ENCODE results near the gene CNIH1. TPM values are rescaled to one million over a fixed set of nuclear protein-coding genes. Genes with fewer than 3 reads are reported as not detected.

CNIH1 gene
- total and polyA plus RNA-seq, 2 experiments from 2014 or later = 87.2 to 87.3 TPM

GRCh38 chr14:54425537-54426274, 15.5 kb downstream of the CNIH1 start:
- DNase-seq (ENCODE audit: low read depth in 1 of 2, low spot score in 1 of 2) = no peak
- Histone ChIP-seq H3K36me3 (peaks cover 19% of the 10 kb centered on the region), H3K9me3 (ENCODE audit: low read depth) (no peaks in the 10 kb centered on the region), H3K4me1 (ENCODE audit: low read depth) (peaks cover 12% of the 10 kb centered on the region), H3K27me3 (no peaks in the 10 kb centered on the region), H3K27ac (no peak overlapping the region), H3K4me3 (no peak overlapping the region)
- no peak for TF ChIP-seq CTCF (IDR thresholded peaks at IDR 0.05; ENCODE audit: low read depth, low read length)

- Histone ChIP-seq H3K36me3 (peaks cover 19% of the 10 kb centered on the region), H3K9me3 (ENCODE audit: low read depth) (no peaks in the 10 kb centered on the region), H3K4me1 (ENCODE audit: low read depth) (peaks cover 12% of the 10 kb centered on the region), H3K4me3 (no peak overlapping the region), H3K27me3 (no peaks in the 10 kb centered on the region), H3K27ac (no peak overlapping the region)
- TF ChIP-seq CTCF (IDR thresholded peaks at IDR 0.05; ENCODE audit: low read depth, low read length) = no peak
- no peak for DNase-seq (ENCODE audit: low read depth in 1 of 2, low spot score in 1 of 2)
These were observed 16.1 kb downstream of the CNIH1 start for GRCh38 chr14:54425068-54425467.

GRCh38 chr14:54424479-54424901, 16.7 kb downstream of the CNIH1 start:
- Histone ChIP-seq H3K27me3 (no peaks in the 10 kb centered on the region), H3K9me3 (ENCODE audit: low read depth) (no peaks in the 10 kb centered on the region), H3K4me1 (ENCODE audit: low read depth) (peaks cover 12% of the 10 kb centered on the region), H3K27ac (no peak overlapping the region), H3K4me3 (no peak overlapping the region), H3K36me3 (peaks cover 22% of the 10 kb centered on the region)
- TF ChIP-seq CTCF (IDR thresholded peaks at IDR 0.05; ENCODE audit: low read depth, low read length) = no peak
- DNase-seq (ENCODE audit: low read depth in 1 of 2, low spot score in 1 of 2) = no peak

GRCh38 chr14:54423991-54424390, 17.2 kb downstream of the CNIH1 start:
- Histone ChIP-seq H3K9me3 (ENCODE audit: low read depth) (no peaks in the 10 kb centered on the region), H3K4me1 (ENCODE audit: low read depth) (peaks cover 12% of the 10 kb centered on the region)
- no peak for DNase-seq (ENCODE audit: low read depth in 1 of 2, low spot score in 1 of 2)

GRCh38 chr14:54420478-54421142, 20.6 kb downstream of the CNIH1 start:
- H3K4me1 ChIP-seq (ENCODE audit: low read depth) = no peaks in the 10 kb centered on the region
- H3K9me3 ChIP-seq (ENCODE audit: low read depth) = no peaks in the 10 kb centered on the region
- peak; percentile 45 to 71 for DNase-seq (ENCODE audit: low read depth in 1 of 2, low spot score in 1 of 2)
- peak; percentile 77 for TF ChIP-seq CTCF (IDR thresholded peaks at IDR 0.05; ENCODE audit: low read depth, low read length)
- no peaks in the 10 kb centered on the region for H3K27me3 ChIP-seq
- peaks cover 3% of the 10 kb centered on the region for H3K36me3 ChIP-seq
- peak overlapping the region; percentile 18 for H3K27ac ChIP-seq
- no peak overlapping the region for H3K4me3 ChIP-seq

More at GRCh38 chr14:54423991-54424390, 17.2 kb downstream of the CNIH1 start:
- peaks cover 22% of the 10 kb centered on the region for H3K36me3 ChIP-seq
- no peaks in the 10 kb centered on the region for H3K27me3 ChIP-seq
- no peak overlapping the region for H3K4me3 ChIP-seq
- H3K27ac ChIP-seq = no peak overlapping the region
- TF ChIP-seq CTCF (IDR thresholded peaks at IDR 0.05; ENCODE audit: low read depth, low read length) = no peak
